NCI-H2227 (cell line): ENCODE data around the gene CDC42SE2.

Experiments used
- DNase-seq: peaks from one replicate; lab custom pipeline; 2025; ENCODE audit not compliant: unreplicated experiment; lab: John Stamatoyannopoulos, UW

The CDC42SE2 gene, protein sequence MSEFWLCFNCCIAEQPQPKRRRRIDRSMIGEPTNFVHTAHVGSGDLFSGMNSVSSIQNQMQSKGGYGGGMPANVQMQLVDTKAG

DNA sequence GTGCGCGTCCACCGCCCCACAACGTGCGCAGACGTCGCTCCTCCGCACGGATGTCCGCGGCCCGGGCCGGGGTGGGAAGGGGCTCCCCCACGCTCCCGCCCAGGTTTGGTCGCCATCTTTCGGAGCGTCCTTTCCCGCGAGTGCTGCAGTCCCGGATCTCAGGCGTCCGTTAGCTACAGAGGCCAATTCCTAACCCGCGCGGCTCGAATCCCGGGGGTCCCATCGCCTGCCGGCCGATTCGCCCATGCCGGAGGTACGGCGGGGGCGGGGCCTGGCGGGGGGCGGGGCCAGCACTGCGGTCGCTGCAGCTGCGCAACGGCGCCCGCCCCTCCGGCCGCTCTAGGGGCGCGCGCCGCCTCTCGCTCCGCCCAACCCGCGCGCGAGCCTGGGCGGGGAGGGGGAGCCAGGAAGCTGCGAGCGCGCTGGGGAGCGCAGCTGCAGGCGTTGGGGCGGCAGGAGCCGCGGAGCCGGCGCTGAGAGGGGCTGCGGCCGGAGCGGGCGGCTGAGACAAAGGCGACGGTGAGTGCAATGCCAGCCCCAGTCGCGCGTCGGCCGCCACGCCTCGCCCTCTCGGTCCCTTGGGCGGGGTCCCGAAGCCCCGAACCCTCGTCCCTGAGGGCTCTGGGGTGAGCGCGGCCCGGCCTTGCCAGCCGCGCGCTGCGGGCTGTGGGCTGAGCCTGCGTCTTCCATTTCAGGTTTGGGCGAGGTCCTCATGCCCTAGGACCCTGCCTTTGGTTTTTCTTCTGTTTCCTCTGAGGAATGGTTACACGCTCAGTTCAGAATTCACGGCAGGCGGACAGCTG, at the start of gene CDC42SE2:
TSS of gene CDC42SE2 (plus strand) at position 406 of the 803 bp plus-strand sequence. CDS start 95,441 bp downstream, outside the sequence.
- peak; percentile 91 for DNase-seq

- no peak for DNase-seq
Observed at GRCh38 chr5:131214609-131215227, 49.1 kb upstream of the CDC42SE2 start.

GRCh38 chr5:131217791-131218190, 46.1 kb upstream of the CDC42SE2 start:
- no peak for DNase-seq

DNA sequence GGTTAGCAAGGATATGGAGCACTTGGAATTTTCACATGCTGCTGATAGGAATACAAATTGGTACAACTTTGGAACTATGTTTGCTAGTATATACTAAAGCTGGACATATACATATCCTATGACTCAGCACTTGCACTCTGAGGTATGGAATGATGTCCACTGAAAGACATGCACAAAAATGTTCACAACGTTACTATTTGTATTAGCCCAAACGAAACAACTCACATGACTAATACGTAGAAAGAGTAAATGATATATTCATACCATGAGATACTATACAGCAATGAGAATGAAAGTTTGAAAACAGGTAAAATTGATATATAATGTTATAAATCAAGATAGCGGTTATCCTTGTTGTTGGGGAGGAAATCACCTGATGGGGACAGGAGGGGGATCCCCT, 45.5 kb upstream of the CDC42SE2 start:
- DNase-seq, result no peak

- no peak for DNase-seq
Observed at GRCh38 chr5:131220566-131220965, 43.3 kb upstream of the CDC42SE2 start.

DNA sequence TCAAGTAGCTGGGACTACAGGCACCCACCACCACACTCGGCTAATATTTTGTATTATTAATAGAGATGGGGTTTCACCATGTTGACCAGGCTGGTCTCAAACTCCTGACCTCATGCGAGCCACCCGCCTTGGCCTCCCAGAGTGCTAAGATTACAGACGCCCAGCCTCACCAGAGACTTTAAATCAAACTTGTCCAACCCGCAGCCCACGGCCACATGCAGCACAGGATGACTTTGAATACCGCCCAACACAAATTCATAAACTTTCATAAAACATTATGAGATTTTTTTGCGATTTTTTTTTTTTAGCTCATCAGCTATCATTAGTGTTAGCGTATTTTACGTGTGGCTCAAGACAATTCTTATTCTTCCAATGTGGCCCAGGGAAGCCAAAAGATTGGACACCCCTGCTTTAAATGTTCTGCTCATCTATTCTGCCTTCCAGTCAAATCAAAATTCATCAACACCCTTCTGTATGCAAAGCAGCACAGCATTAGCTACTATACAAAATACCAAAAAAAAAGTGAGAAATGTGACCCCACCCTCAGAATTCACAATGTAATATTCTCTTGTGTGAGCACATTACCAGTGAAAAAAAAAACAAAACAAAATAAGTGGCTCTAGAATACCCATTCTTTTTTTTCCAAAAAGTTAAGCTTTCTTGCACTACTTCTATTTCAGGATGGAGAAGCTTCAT, 42.7 kb upstream of the CDC42SE2 start:
- DNase-seq, result no peak

DNA sequence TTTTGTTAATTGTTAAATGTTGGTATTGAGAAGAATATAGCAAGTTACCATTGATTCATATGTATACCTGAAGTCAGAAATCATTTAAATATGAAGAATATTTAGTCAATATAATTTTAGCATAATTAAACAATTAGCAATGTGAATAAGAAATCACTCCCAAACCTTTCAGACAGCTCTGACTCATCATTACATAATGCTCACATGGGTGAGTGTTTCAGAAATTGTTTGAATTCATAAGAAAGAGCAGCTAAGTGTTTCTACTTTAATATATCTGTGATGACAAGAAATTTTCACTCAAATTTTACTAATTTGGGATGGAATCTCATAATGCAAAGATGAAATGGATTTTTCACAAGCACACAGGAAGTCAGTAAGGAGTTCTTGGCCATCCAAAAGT, 42.0 kb upstream of the CDC42SE2 start:
- no peak for DNase-seq

- DNase-seq, result no peak
Observed at GRCh38 chr5:131222731-131223130, 41.1 kb upstream of the CDC42SE2 start.

DNA sequence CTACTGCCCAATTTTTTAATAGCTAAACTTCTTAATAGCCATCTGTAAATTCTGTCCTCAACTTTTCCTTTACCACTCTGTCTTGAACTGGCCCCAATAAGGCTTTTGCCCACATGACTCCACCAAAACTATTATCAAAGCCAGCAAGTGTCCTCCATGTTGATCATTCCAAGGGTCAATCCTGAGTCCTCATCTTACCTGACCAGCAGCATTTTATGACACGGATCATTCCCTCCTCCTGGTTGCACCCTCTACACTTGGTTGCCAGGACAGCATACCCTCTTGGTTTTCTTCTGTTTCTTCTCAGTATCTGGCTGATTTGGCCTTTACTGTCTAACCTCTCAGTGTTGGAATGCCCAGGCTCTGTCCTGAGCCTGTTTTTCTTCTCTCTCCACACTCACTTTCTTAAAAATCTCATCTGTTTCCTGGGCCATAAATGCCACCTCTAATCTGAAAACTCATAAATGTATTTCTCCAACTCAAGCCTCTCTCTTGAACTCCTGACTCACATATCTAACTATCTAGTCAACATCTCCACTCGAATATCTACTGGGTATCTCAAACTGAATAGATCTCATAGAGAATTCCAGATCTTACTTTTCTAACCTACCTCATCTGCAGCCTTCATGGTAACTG, 40.0 kb upstream of the CDC42SE2 start:
- no peak for DNase-seq

GRCh38 chr5:131224387-131225201, 39.3 kb upstream of the CDC42SE2 start:
- no peak for DNase-seq

DNA sequence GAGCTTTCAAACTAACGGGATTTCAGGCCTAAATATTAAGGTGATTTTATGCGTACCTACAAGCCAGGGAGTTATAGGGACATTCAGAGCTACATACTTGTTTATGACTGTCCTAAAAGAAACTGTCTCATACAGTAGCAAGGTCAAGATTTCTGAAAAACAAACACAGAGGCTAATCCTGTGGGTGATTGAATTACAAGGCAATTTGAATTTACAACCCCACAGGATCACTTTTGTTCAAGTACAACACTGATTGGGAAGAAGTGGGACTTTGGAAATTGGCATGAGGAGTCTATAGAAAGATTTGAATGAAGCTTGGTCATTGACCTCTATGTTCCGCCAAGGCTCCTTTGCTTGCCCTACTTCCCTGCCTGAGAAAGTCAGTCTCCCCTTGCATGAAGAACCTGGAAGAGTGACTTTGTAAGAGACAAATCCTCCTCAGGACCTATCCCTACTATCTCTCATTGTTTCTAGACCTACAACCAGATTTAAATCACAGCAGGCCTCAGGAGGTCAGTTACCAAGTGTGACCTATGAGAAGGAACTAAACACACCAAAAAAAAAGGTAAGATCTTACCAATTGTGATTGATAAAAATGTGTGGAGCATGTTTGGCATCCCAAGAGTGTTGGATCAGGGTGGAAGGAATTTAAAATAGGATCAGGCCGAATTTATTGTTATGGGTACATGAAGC, 38.4 kb upstream of the CDC42SE2 start:
- no peak for DNase-seq

GRCh38 chr5:131226899-131227298, 37.0 kb upstream of the CDC42SE2 start:
- DNase-seq, result no peak

DNA sequence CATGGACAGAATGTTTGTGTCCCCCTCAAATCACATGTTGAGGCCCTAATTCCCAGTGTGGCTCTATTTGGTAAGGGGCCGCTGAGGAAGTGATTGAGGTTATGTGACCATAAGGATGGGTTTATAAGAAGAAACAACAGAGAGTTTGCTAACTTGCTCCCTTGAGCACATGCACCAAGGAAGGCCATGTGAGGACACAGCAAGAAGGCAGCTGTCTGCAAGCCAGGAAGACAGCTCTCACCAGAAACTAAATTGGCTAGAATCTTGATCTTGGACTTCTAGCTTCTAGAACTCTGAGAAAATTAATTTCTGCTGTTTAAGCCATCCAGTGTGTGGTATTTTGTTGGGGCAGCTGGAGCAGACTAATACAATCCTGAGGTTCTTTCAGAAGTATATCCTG, 35.2 kb upstream of the CDC42SE2 start:
- no peak for DNase-seq

- DNase-seq, result no peak
Observed at GRCh38 chr5:131229623-131230022, 34.2 kb upstream of the CDC42SE2 start.

DNA sequence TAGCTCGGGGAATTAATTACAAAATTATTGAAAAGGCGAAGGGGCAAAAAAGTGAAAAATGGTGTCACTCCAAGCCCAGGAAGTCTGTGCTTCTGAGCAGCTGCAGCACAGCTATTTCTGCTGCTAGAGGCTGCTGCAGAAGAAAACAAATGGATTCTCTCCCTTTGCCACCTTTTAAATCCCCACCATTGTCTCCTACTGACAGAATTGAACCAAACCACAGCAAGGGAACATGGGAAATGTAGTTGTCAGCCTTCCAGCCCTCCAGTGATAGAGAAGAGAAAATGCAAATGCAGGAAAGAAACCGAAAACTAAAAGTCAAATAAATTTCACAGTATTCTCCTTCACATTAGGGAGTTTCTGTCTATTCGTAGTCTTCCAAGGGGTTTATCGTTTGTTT, 33.4 kb upstream of the CDC42SE2 start:
- peak; percentile 4 for DNase-seq

GRCh38 chr5:131239686-131240085, 24.2 kb upstream of the CDC42SE2 start:
- DNase-seq, result no peak

DNA sequence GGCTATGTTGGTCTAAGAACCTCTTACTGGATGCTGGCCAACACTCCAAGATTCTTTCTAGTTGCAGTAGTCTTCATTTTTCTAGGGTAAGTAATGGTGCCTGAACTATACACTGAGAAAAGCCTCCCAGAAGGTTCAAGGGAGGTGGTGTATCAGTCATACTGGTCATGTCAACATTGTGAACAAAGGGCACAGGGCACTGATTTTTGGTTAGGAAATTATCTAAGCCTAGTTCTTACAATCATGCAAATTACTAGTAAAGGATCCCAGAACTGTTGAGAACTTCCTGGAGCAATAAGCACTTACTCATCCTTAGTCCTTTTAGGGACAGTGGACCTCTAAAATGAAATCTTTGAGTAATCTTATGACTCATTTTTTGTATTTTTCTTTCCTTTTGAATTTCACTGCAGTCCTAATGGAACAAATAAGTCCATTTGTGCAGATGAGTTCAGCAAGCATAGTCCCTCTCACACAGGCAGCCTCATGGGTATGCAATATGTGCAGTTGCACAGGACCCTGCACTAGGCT, 21.1 kb upstream of the CDC42SE2 start:
- DNase-seq, result no peak

DNA sequence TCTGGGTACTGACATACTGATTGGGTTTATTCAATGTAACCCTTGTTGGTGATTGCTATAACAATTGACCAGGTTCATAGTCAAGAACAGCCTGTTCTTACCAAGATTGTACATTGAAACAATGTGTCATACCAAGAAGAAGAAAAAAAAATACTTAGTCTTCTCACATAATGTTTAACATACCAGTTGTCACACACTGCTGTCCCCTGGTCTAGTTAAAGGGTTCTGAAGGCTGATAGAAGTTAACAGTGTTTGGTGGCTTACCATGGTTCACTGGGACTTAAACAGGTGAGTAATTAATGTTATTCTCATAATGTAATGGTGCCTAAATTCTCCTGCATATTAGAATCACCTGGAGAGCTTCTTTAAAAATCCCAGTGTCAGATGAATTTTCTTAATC, 18.5 kb upstream of the CDC42SE2 start:
- no peak for DNase-seq

DNA sequence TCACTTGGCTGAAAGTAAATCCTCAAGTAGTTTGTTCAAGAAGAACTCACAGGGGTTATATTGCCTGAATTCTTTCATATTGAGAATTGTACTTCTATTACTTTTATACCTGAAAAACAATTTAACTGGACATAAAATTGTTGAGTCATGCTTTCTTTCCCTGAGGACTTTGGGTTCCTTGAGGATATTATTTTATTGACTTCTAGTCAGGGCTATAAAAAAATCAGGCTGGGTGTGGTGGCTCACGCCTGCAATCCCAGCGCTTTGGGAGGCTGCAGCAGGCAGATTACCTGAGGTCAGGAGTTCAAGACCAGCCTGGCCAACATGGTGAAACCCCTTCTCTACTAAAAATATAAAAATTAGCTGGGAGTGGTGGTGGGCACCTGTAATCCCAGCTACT, 17.9 kb upstream of the CDC42SE2 start:
- DNase-seq, result no peak

DNA sequence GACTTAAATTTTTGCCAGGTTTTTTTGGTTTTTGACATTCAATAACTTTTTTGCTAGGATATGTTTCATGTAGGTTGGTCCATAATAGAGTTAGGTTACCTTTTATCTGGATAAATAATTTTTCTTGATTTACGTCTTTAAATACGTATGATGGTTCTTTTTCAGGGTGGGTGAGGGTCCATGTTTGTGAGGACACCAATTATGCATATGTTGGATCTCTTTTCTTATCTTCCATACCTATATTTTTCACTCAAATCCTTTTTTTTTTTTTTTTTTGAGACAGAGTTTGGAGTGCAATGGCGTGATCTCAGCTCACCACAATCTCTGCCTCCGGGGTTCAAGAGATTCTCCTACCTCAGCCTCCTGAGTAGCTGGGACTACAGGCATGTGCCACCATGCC, 17.3 kb upstream of the CDC42SE2 start:
- no peak for DNase-seq
